Activated CD8-positive, alpha-beta memory T cell treated with anti-CD3 and anti-CD28 coated beads, Interleukin-2, amount 10 ng/mL, durations not matched to agents 7 days and 5 days (primary cell): ENCODE measurements around the gene CMIP. TPM values are rescaled to one million over a fixed set of nuclear protein-coding genes. Genes with fewer than 3 reads are reported as not detected.

Experiments
- ATAC-seq: fragments of 150-1000 bp; cut with Tn5 transposase; one replicate; pipeline ENCODE4 v1.10.0; 2021; ENCODE audit warnings: moderate library complexity
- CTCF ChIA-PET: fragments of 350-600 bp; sonication (Branson Sonifier 250); formaldehyde crosslinking; loops from one replicate; lab custom pipeline; 2021; ENCODE audit warnings: antibody characterized with exemption; lab: Charles Lee
- DNase-seq: peaks from one replicate; pipeline ENCODE4 v3.0.0-alpha.2; 2020
- H3K27ac Mint-ChIP-seq: one replicate; pipeline ENCODE4 v1.8.0; 2021; ENCODE audit warnings: mild to moderate bottlenecking, mixed read lengths
- H3K27me3 Mint-ChIP-seq: one replicate; pipeline ENCODE4 v1.8.0; 2021; ENCODE audit warnings: mixed read lengths
- H3K36me3 Mint-ChIP-seq: one replicate; pipeline ENCODE4 v1.8.0; 2021; ENCODE audit warnings: mild to moderate bottlenecking, mixed read lengths
- H3K4me1 Mint-ChIP-seq: one replicate; pipeline ENCODE4 v1.8.0; 2021; ENCODE audit warnings: mixed read lengths
- H3K4me3 Mint-ChIP-seq: one replicate; pipeline ENCODE4 v1.8.0; 2021; ENCODE audit warnings: mild to moderate bottlenecking, moderate library complexity, mixed read lengths
- H3K9me3 Mint-ChIP-seq: one replicate; pipeline ENCODE4 v1.8.0; 2022; ENCODE audit warnings: low read depth, mixed read lengths
- total RNA-seq, 2 experiments: library from RNA; stranded (reverse); gene quantifications; one replicate each; pipeline ENCODE4 v1.2.3, GENCODE V29; 2021

CMIP gene
- total RNA-seq, 2 experiments from 2014 or later = 77.4 to 98.8 TPM

GRCh38 chr16:81654346-81654745 lies 209.7 kb downstream of the CMIP start:
- DNase-seq (no peak), ATAC-seq (no peak)
- Mint-ChIP-seq H3K4me1 (peaks cover 2% of the 10 kb centered on the region), H3K27me3 (no peaks in the 10 kb centered on the region), H3K9me3 (no peaks in the 10 kb centered on the region), H3K36me3 (peaks cover 8% of the 10 kb centered on the region), H3K4me3 (no peak overlapping the region), H3K27ac (no peak overlapping the region)
- CTCF ChIA-PET = no interaction called here

GRCh38 chr16:81655469-81656162 lies 211.0 kb downstream of the CMIP start:
- peaks cover 9% of the 10 kb centered on the region for H3K36me3 Mint-ChIP-seq
- ATAC-seq (no peak), DNase-seq (no peak)
- no peaks in the 10 kb centered on the region for H3K9me3 Mint-ChIP-seq
- CTCF ChIA-PET = no interaction called here
- H3K27me3 Mint-ChIP-seq = no peaks in the 10 kb centered on the region
- no peak overlapping the region for H3K4me3 Mint-ChIP-seq
- no peak overlapping the region for H3K27ac Mint-ChIP-seq
- peaks cover 2% of the 10 kb centered on the region for H3K4me1 Mint-ChIP-seq

- Mint-ChIP-seq H3K36me3 (peaks cover 13% of the 10 kb centered on the region), H3K4me1 (peaks cover 2% of the 10 kb centered on the region)
Measured at GRCh38 chr16:81657224-81657623, 212.6 kb downstream of the CMIP start.

GRCh38 chr16:81657781-81658180 lies 213.2 kb downstream of the CMIP start:
- no peaks in the 10 kb centered on the region for H3K27me3 Mint-ChIP-seq
- no peak for ATAC-seq
- H3K4me3 Mint-ChIP-seq = no peak overlapping the region
- H3K27ac Mint-ChIP-seq = no peak overlapping the region
- peaks cover 13% of the 10 kb centered on the region for H3K36me3 Mint-ChIP-seq
- CTCF ChIA-PET = no interaction called here
- no peaks in the 10 kb centered on the region for H3K9me3 Mint-ChIP-seq
- H3K4me1 Mint-ChIP-seq = peaks cover 2% of the 10 kb centered on the region
- no peak for DNase-seq

More at GRCh38 chr16:81657224-81657623, 212.6 kb downstream of the CMIP start:
- DNase-seq (no peak), ATAC-seq (no peak)
- Mint-ChIP-seq H3K27ac (no peak overlapping the region), H3K9me3 (no peaks in the 10 kb centered on the region), H3K27me3 (no peaks in the 10 kb centered on the region), H3K4me3 (no peak overlapping the region)
- CTCF ChIA-PET = no interaction called here

- peaks cover 2% of the 10 kb centered on the region for H3K4me1 Mint-ChIP-seq
- CTCF ChIA-PET = interaction anchor here (2.0 kb wide), 1 partner anchor 25 kb away, joined by 4 read pairs; no protein-coding TSS in a partner anchor
- no peaks in the 10 kb centered on the region for H3K27me3 Mint-ChIP-seq
- peaks cover 9% of the 10 kb centered on the region for H3K36me3 Mint-ChIP-seq
- H3K4me3 Mint-ChIP-seq = no peak overlapping the region
- DNase-seq (no peak), ATAC-seq (no peak)
- peak overlapping the region; percentile 1 for H3K27ac Mint-ChIP-seq
- no peaks in the 10 kb centered on the region for H3K9me3 Mint-ChIP-seq
Measured at GRCh38 chr16:81658373-81658772, 213.8 kb downstream of the CMIP start.

GRCh38 chr16:81659249-81659648 lies 214.6 kb downstream of the CMIP start:
- Mint-ChIP-seq H3K27me3 (no peaks in the 10 kb centered on the region), H3K27ac (no peak overlapping the region), H3K9me3 (no peaks in the 10 kb centered on the region), H3K36me3 (peaks cover 9% of the 10 kb centered on the region), H3K4me1 (peaks cover 2% of the 10 kb centered on the region), H3K4me3 (no peak overlapping the region)
- CTCF ChIA-PET = interaction anchor here (2.0 kb wide), 1 partner anchor 25 kb away, joined by 4 read pairs; no protein-coding TSS in a partner anchor
- ATAC-seq = no peak
- DNase-seq = no peak

GRCh38 chr16:81661082-81661481 lies 216.5 kb downstream of the CMIP start:
- Mint-ChIP-seq H3K27ac (no peak overlapping the region), H3K4me3 (no peak overlapping the region), H3K9me3 (no peaks in the 10 kb centered on the region), H3K4me1 (peaks cover 2% of the 10 kb centered on the region), H3K36me3 (peaks cover 20% of the 10 kb centered on the region), H3K27me3 (no peaks in the 10 kb centered on the region)
- CTCF ChIA-PET = no interaction called here
- ATAC-seq (no peak), DNase-seq (no peak)

- Mint-ChIP-seq H3K27ac (no peak overlapping the region), H3K36me3 (peaks cover 22% of the 10 kb centered on the region)
- CTCF ChIA-PET = no interaction called here
Measured at GRCh38 chr16:81664153-81664552, 219.5 kb downstream of the CMIP start.

GRCh38 chr16:81665588-81665987 lies 221.0 kb downstream of the CMIP start:
- Mint-ChIP-seq H3K4me3 (no peak overlapping the region), H3K4me1 (peaks cover 11% of the 10 kb centered on the region), H3K36me3 (peaks cover 33% of the 10 kb centered on the region), H3K9me3 (no peaks in the 10 kb centered on the region), H3K27me3 (no peaks in the 10 kb centered on the region), H3K27ac (no peak overlapping the region)
- no peak for DNase-seq
- CTCF ChIA-PET = no interaction called here
- ATAC-seq = no peak

More at GRCh38 chr16:81664153-81664552, 219.5 kb downstream of the CMIP start:
- no peak for ATAC-seq
- DNase-seq = no peak
- no peaks in the 10 kb centered on the region for H3K9me3 Mint-ChIP-seq
- no peaks in the 10 kb centered on the region for H3K27me3 Mint-ChIP-seq
- H3K4me1 Mint-ChIP-seq = peaks cover 2% of the 10 kb centered on the region
- H3K4me3 Mint-ChIP-seq = no peak overlapping the region

- CTCF ChIA-PET = interaction anchor here (1.1 kb wide), 1 partner anchor 262 kb away, joined by 3 read pairs; no protein-coding TSS in a partner anchor
- ATAC-seq (no peak), DNase-seq (no peak)
- no peak overlapping the region for H3K4me3 Mint-ChIP-seq
- H3K4me1 Mint-ChIP-seq = peaks cover 16% of the 10 kb centered on the region
- peaks cover 35% of the 10 kb centered on the region for H3K36me3 Mint-ChIP-seq
- H3K27ac Mint-ChIP-seq = no peak overlapping the region
- no peaks in the 10 kb centered on the region for H3K27me3 Mint-ChIP-seq
- no peaks in the 10 kb centered on the region for H3K9me3 Mint-ChIP-seq
Measured at GRCh38 chr16:81666113-81666512, 221.5 kb downstream of the CMIP start.

- DNase-seq (no peak), ATAC-seq (peak; percentile 34)
- Mint-ChIP-seq H3K27me3 (no peaks in the 10 kb centered on the region), H3K4me1 (peaks cover 18% of the 10 kb centered on the region), H3K27ac (no peak overlapping the region), H3K36me3 (peaks cover 40% of the 10 kb centered on the region), H3K4me3 (no peak overlapping the region), H3K9me3 (no peaks in the 10 kb centered on the region)
- CTCF ChIA-PET = no interaction called here
Measured at GRCh38 chr16:81668243-81669097, 223.9 kb downstream of the CMIP start.

- CTCF ChIA-PET = no interaction called here
- ATAC-seq (no peak), DNase-seq (no peak)
- Mint-ChIP-seq H3K9me3 (no peaks in the 10 kb centered on the region), H3K27ac (peak overlapping the region; percentile 47), H3K36me3 (peaks cover 37% of the 10 kb centered on the region), H3K4me3 (no peak overlapping the region), H3K4me1 (peaks cover 18% of the 10 kb centered on the region), H3K27me3 (no peaks in the 10 kb centered on the region)
Measured at GRCh38 chr16:81669473-81670350, 225.1 kb downstream of the CMIP start.
